Occipital lobe (tissue), 2 donors: ENCODE measurements around the gene DPH2. TPM values are rescaled to one million over a fixed set of nuclear protein-coding genes. Genes with fewer than 3 reads are reported as not detected.

Source experiments
- DNase-seq: peaks from one replicate; lab custom pipeline; 2025; lab: John Stamatoyannopoulos, UW
- total RNA-seq: library from RNA; depleted of rRNA; stranded (reverse); fragments of >200 nt; gene quantifications from one replicate; pipeline ENCODE4 v1.2.3, GENCODE V29; 2014

DPH2 gene
- total RNA-seq, 1 donor from 2014 or later: 15.9 TPM

GRCh38 chr1:43999455-43999854 is 29.6 kb downstream of the DPH2 start:
- no peak for DNase-seq

- DNase-seq: no peak
Observed at GRCh38 chr1:44000122-44000665, 30.4 kb downstream of the DPH2 start.

DNA sequence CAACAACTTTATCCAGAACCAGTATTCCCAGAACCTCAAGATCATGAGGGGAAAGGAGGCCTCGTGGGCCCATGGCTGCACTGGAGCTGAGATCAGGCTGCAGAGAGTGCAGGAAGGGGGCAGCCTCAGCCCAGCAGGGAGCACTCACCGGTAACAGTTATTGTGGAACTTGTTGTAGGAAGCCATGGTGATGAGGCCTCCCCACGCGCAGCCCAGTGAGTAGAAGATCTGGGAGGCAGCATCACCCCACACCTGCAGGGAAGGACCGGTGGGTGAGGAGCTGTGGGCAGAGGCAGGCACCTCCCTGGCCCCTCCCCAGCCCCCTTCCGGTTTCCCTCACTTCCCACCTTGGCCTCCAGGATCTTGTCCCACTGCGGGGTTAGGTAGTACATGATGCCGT is 32.4 kb downstream of the DPH2 start:
- DNase-seq: no peak

- DNase-seq: no peak
Observed at GRCh38 chr1:44002606-44003157, 32.9 kb downstream of the DPH2 start.

DNA sequence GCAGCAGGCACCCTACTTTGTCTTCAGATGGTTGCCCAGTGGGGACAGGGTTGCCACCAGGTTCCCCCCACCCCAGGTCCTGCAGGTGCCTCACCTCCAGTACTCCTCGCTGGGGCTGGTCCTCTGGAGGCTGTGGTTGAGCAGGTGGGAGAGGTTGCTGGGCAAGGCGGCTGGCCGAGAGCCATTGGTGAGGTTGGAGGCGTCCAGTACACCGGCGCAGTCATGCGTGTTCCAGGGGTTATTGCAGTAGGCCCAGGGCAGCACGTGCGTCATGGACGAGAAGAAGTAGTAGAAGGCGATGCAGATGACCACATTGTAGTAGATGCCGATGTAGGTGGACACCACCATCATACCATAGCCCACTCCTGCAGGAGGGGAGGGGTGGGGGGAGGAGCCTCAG is 38.4 kb downstream of the DPH2 start:
- DNase-seq: no peak

GRCh38 chr1:44010935-44011471 is 41.2 kb downstream of the DPH2 start:
- DNase-seq: peak; percentile 69

DNA sequence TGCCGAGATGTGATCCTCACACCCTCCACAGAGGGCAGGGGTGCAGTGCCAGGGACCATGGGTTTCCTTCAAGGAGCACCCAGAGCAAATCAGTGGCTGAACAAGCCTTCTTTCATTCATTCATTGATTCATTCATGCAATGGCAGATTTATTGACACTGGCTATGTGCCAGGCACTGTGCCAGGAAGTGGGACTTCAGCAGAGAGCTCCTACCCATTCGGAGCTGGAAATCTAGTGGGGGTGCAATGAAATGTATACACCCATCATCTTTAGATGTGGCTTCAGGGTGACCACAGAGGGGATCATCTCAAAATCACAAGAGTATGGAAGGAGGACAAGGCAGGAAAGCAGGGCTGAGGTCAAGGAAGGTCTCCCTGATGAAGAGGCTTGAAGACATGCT is 42.6 kb downstream of the DPH2 start:
- DNase-seq: no peak

- DNase-seq: no peak
Observed at GRCh38 chr1:44012941-44013609, 43.3 kb downstream of the DPH2 start.

- DNase-seq: no peak
Observed at GRCh38 chr1:44013949-44014348, 44.1 kb downstream of the DPH2 start.

- DNase-seq: no peak
Observed at GRCh38 chr1:44014365-44015104, 44.7 kb downstream of the DPH2 start.

DNA sequence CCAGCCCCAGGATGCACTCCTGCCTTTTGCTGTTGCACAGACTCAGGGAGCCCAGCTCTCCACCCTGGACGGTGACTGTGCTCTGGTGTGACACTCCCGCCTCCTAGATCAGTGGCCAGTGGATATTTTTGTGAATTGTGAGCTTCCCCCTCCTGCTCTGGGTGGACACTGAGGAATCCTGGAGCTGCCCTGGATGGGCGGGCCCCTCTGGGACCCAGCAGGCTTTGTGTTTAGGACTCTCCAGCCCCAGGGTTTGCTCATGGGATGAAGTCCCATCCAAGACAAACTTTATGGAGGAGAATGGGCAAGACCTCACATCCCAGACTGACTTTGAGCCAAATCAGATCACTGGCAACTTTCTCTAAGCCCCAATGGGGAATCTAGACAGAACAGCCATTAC is 45.4 kb downstream of the DPH2 start:
- DNase-seq: no peak

GRCh38 chr1:44016041-44016889 is 46.5 kb downstream of the DPH2 start:
- no peak for DNase-seq

DNA sequence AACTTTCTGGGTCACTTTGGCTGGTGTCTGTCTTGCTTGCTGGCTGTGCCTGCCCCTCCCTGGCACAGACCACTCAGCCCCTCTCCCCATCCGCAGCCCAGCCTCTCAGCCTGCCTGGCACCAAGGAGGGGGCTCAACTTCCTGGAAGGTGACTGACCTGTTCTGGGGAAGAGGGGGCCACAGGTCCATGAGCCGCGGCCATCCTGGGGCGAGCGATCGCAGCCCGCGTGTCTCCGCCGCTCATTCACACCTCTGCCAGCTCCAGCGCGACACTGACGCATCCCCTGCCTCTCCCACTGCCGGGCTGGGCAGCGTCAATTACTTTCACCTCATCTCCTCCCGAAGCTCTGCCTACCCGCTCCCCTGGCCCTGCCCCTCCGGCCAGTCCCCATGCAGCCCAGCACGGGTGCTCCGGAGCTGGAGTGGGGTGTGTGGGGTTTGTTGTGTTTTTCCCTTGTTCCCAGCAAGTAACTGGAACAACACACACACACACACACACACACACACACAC is 47.1 kb downstream of the DPH2 start:
- no peak for DNase-seq

GRCh38 chr1:44019466-44019948 is 49.7 kb downstream of the DPH2 start:
- peak; percentile 20 for DNase-seq

- DNase-seq: no peak
Observed at GRCh38 chr1:44020464-44020863, 50.7 kb downstream of the DPH2 start.

DNA sequence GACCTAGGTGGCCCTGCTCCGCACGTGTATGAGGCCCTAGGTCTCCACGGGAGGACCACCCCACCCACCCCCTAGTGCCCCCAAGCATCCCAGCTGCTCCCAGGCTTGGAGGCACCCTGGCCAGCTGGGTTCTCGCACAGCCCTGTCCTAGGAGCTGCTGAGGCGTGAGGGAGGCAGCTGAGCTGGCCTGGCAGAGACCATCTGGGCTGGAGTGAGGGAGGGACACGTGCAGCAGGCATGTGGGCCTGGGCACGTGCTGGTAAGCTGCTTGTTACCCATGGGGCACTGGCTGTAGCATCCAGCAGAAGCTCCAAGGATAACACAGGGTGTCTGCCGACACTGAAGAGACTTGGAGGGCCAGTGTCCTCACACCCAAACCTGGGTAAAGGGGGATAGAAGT is 51.3 kb downstream of the DPH2 start:
- no peak for DNase-seq

DNA sequence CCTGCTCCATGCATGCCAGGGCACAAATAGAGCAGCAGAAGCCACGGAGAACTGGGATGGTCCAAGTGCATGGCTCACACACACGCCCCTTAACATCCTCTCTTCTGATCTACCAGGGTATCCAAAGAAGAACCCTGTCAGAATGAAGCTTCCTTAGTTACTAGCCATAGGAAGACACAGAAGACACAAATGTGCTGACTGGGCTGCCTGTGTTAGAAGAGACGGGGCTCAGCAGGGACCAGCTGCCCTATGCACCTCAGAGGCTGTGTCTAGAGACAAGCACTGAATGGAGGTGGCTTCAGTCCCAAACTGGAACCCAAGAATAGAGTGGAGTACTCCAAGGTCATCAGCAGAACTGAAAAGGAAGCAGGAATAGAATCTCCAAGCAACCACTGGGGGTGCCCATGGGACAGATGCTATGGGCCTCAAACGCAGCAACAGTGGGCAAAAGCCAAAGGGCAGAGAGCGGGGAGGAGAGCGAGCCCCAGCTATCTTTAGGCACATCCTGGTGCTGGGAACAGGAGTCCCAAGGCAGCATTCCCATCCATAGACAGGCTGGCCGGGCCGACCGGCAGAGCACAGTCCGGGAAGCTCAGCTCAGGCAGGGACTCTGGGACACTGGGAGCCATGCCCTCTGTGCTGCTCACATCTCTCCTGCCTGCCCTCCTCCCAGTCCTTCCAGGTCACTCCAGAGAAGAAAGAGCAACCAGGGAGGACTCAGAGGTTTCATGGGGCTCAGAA is 51.9 kb downstream of the DPH2 start:
- no peak for DNase-seq
